HepG2 (cell line): ENCODE measurements around the gene LZTR1. TPM values are rescaled to one million over a fixed set of nuclear protein-coding genes. Genes with fewer than 3 reads are reported as not detected.

Experiments used
- ARNT ChIP-seq: fragments of 450-650 bp; IDR thresholded peaks from 2 replicates; pipeline ENCODE4 v1.6.1; 2017
- CBFB ChIP-seq: sonication (generic); formaldehyde crosslinking; IDR thresholded peaks from 2 replicates; pipeline ENCODE4 v1.4.0; 2020; ENCODE audit warnings: missing genetic modification reagents
- CHCHD3 ChIP-seq: sonication (generic); formaldehyde crosslinking; IDR thresholded peaks from 2 replicates; pipeline ENCODE4 v1.8.0; 2022; ENCODE audit warnings: mild to moderate bottlenecking, missing genetic modification reagents, moderate library complexity
- FIP1L1 ChIP-seq: fragments of 200-400 bp; formaldehyde crosslinking; IDR thresholded peaks from 2 replicates; pipeline ENCODE4 v1.6.1; 2018; ENCODE audit warnings: low read depth, mild to moderate bottlenecking, low read length, moderate library complexity, borderline replicate concordance; ENCODE audit not compliant: insufficient read depth
- ISX ChIP-seq: sonication (generic); formaldehyde crosslinking; conservative IDR thresholded peaks from 2 replicates; pipeline ENCODE4 v1.5.0; 2020; ENCODE audit warnings: missing genetic modification reagents
- KLF9 ChIP-seq: IDR thresholded peaks from 2 replicates; pipeline ENCODE4 v1.6.1; 2016; ENCODE audit warnings: low read depth
- NFKB2 ChIP-seq: sonication (generic); formaldehyde crosslinking; IDR thresholded peaks from 2 replicates; pipeline ENCODE4 v1.4.0; 2020; ENCODE audit warnings: missing genetic modification reagents, borderline replicate concordance
- RFXANK ChIP-seq: IDR thresholded peaks from 2 replicates; pipeline ENCODE4 v1.6.1; 2016
- ZBTB21 ChIP-seq: sonication (generic); formaldehyde crosslinking; IDR thresholded peaks from 2 replicates; pipeline ENCODE4 v1.4.0; 2020; ENCODE audit warnings: missing genetic modification reagents
- ZNF20 ChIP-seq: sonication (generic); formaldehyde crosslinking; IDR thresholded peaks from 2 replicates; pipeline ENCODE4 v1.4.0; 2020; ENCODE audit warnings: mild to moderate bottlenecking, moderate library complexity, missing genetic modification reagents
- ZNF205 ChIP-seq: IDR thresholded peaks from 2 replicates; pipeline ENCODE4 v1.6.1; 2018; ENCODE audit warnings: missing biosample characterization, missing genetic modification reagents
- ZNF235 ChIP-seq: sonication (generic); formaldehyde crosslinking; IDR thresholded peaks from 2 replicates; pipeline ENCODE4 v1.8.1; 2023; ENCODE audit warnings: mild to moderate bottlenecking, missing genetic modification reagents, borderline replicate concordance
- ZNF556 ChIP-seq: sonication (generic); formaldehyde crosslinking; IDR thresholded peaks from 2 replicates; pipeline ENCODE4 v1.4.0; 2020; ENCODE audit warnings: mild to moderate bottlenecking, missing genetic modification reagents, borderline replicate concordance
- ZNF564 ChIP-seq: sonication (generic); formaldehyde crosslinking; IDR thresholded peaks from 2 replicates; pipeline ENCODE4 v1.8.1; 2023; ENCODE audit warnings: mild to moderate bottlenecking, missing genetic modification reagents
- ZNF792 ChIP-seq: IDR thresholded peaks from 2 replicates; pipeline ENCODE4 v1.6.1; 2016
- polyA plus RNA-seq, 8 experiments: library from polyadenylated mRNA; depleted of rRNA in 3 of 8; stranded (reverse) in 7 of 8; unstranded in 1 of 8; fragments of >200 nt; fragmentation: Illumina TruSeq in 4 of 8; extraction: Trizol in 4 of 8; gene quantifications; 2 replicates each; pipeline versions ENCODE4 v1.2.1 to v1.2.3, GENCODE V29; 2011 to 2016; ENCODE audit warnings: low read depth in 4 of 8, missing spikeins in 1 of 8, mixed read lengths in 1 of 8; ENCODE audit not compliant: insufficient read depth in 1 of 8
- total RNA-seq, 5 experiments: library from RNA; depleted of rRNA; stranded (reverse); fragments of >200 nt; fragmentation: Illumina TruSeq; extraction: Trizol; gene quantifications; 2 replicates each; pipeline ENCODE4 v1.2.3, GENCODE V29; 2016; ENCODE audit warnings: low read depth in 1 of 5
- TF ChIP-seq, protein P1 (sequence below): IDR thresholded peaks from 2 replicates; pipeline ENCODE4 v1.6.1; 2016; ENCODE audit warnings: mild to moderate bottlenecking, missing biosample characterization, missing genetic modification reagents
- TF ChIP-seq, protein P2 (sequence below): sonication (generic); formaldehyde crosslinking; IDR thresholded peaks from 2 replicates; pipeline ENCODE4 v1.4.0; 2020; ENCODE audit warnings: missing genetic modification reagents, mild to moderate bottlenecking, borderline replicate concordance
- TF ChIP-seq, protein P3 (sequence below): sonication (generic); formaldehyde crosslinking; IDR thresholded peaks from 2 replicates; pipeline ENCODE4 v1.4.0; 2020; ENCODE audit warnings: missing genetic modification reagents, borderline replicate concordance
- TF ChIP-seq, protein P4 (sequence below): sonication (generic); formaldehyde crosslinking; IDR thresholded peaks from 2 replicates; pipeline ENCODE4 v1.5.1; 2020; ENCODE audit warnings: missing genetic modification reagents, mild to moderate bottlenecking, borderline replicate concordance
- TF ChIP-seq, protein P5 (sequence below): sonication (generic); formaldehyde crosslinking; IDR thresholded peaks from 2 replicates; pipeline ENCODE4 v1.4.0; 2020; ENCODE audit warnings: missing genetic modification reagents

LZTR1 gene
- total and polyA plus RNA-seq, 2 of the 13 experiments (the other 11 are each of a cell fraction or from before 2014, with no cell fraction given) = 21.8 to 22.4 TPM

DNA sequence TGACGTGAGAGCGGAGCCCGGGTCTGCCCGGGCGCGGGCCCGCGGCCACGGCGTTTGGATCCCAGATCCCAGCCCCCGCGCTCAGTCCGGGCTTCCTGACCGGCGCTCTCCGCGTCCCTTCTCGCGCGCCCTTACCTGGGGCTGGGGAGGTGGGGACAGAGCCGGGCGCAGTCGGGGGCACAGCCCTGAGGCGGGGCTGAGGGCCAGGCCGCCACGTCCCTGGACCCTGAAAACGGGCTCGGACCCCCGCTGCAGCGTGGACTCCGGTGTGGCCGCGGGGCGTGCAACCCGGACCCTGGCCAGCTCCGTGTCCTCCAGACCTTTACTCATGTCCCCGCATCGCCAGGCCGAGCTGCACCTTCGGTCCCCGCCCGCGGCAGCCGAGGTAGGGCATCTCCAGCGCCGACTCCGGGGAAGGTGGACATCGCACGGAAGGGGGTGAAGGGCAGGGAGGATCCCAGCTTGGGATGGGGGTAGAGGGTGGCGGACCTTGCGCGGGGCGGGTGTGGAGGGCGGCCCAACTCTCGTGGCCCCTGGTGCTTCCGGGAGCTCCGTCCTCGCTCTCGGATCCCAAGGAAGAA, 24.9 kb upstream of the LZTR1 start (continued):
- TF ChIP-seq, protein P1, sequence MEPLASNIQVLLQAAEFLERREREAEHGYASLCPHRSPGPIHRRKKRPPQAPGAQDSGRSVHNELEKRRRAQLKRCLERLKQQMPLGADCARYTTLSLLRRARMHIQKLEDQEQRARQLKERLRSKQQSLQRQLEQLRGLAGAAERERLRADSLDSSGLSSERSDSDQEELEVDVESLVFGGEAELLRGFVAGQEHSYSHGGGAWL (CRISPR knock-in tag) = peak; percentile 19; the same call in 1 of the 2 replicates
- no peak for TF ChIP-seq NFKB2 (CRISPR knock-in tag)
- no peak for TF ChIP-seq FIP1L1
- TF ChIP-seq, protein P2, sequence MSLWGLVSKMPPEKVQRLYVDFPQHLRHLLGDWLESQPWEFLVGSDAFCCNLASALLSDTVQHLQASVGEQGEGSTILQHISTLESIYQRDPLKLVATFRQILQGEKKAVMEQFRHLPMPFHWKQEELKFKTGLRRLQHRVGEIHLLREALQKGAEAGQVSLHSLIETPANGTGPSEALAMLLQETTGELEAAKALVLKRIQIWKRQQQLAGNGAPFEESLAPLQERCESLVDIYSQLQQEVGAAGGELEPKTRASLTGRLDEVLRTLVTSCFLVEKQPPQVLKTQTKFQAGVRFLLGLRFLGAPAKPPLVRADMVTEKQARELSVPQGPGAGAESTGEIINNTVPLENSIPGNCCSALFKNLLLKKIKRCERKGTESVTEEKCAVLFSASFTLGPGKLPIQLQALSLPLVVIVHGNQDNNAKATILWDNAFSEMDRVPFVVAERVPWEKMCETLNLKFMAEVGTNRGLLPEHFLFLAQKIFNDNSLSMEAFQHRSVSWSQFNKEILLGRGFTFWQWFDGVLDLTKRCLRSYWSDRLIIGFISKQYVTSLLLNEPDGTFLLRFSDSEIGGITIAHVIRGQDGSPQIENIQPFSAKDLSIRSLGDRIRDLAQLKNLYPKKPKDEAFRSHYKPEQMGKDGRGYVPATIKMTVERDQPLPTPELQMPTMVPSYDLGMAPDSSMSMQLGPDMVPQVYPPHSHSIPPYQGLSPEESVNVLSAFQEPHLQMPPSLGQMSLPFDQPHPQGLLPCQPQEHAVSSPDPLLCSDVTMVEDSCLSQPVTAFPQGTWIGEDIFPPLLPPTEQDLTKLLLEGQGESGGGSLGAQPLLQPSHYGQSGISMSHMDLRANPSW (CRISPR knock-in tag) = no peak
- TF ChIP-seq ARNT = no peak
- TF ChIP-seq, protein P3, sequence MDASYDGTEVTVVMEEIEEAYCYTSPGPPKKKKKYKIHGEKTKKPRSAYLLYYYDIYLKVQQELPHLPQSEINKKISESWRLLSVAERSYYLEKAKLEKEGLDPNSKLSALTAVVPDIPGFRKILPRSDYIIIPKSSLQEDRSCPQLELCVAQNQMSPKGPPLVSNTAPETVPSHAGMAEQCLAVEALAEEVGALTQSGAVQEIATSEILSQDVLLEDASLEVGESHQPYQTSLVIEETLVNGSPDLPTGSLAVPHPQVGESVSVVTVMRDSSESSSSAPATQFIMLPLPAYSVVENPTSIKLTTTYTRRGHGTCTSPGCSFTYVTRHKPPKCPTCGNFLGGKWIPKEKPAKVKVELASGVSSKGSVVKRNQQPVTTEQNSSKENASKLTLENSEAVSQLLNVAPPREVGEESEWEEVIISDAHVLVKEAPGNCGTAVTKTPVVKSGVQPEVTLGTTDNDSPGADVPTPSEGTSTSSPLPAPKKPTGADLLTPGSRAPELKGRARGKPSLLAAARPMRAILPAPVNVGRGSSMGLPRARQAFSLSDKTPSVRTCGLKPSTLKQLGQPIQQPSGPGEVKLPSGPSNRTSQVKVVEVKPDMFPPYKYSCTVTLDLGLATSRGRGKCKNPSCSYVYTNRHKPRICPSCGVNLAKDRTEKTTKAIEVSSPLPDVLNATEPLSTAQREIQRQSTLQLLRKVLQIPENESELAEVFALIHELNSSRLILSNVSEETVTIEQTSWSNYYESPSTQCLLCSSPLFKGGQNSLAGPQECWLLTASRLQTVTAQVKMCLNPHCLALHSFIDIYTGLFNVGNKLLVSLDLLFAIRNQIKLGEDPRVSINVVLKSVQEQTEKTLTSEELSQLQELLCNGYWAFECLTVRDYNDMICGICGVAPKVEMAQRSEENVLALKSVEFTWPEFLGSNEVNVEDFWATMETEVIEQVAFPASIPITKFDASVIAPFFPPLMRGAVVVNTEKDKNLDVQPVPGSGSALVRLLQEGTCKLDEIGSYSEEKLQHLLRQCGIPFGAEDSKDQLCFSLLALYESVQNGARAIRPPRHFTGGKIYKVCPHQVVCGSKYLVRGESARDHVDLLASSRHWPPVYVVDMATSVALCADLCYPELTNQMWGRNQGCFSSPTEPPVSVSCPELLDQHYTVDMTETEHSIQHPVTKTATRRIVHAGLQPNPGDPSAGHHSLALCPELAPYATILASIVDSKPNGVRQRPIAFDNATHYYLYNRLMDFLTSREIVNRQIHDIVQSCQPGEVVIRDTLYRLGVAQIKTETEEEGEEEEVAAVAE = 0 out of 2 replicates have a peak, but pooled peaks have one; percentile 5
- no peak for TF ChIP-seq ZNF792 (CRISPR knock-in tag)
- TF ChIP-seq ZNF205 (CRISPR knock-in tag) = peak; percentile 16; the same call in 1 of the 2 replicates
- no peak for TF ChIP-seq ZNF235 (CRISPR knock-in tag)
- TF ChIP-seq, protein P4, sequence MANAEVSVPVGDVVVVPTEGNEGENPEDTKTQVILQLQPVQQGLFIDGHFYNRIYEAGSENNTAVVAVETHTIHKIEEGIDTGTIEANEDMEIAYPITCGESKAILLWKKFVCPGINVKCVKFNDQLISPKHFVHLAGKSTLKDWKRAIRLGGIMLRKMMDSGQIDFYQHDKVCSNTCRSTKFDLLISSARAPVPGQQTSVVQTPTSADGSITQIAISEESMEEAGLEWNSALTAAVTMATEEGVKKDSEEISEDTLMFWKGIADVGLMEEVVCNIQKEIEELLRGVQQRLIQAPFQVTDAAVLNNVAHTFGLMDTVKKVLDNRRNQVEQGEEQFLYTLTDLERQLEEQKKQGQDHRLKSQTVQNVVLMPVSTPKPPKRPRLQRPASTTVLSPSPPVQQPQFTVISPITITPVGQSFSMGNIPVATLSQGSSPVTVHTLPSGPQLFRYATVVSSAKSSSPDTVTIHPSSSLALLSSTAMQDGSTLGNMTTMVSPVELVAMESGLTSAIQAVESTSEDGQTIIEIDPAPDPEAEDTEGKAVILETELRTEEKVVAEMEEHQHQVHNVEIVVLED (CRISPR knock-in tag) = no peak
- no peak for TF ChIP-seq RFXANK (CRISPR knock-in tag)
- no peak for TF ChIP-seq ZNF20 (CRISPR knock-in tag)
- TF ChIP-seq ISX = no peak
- TF ChIP-seq, protein P5, sequence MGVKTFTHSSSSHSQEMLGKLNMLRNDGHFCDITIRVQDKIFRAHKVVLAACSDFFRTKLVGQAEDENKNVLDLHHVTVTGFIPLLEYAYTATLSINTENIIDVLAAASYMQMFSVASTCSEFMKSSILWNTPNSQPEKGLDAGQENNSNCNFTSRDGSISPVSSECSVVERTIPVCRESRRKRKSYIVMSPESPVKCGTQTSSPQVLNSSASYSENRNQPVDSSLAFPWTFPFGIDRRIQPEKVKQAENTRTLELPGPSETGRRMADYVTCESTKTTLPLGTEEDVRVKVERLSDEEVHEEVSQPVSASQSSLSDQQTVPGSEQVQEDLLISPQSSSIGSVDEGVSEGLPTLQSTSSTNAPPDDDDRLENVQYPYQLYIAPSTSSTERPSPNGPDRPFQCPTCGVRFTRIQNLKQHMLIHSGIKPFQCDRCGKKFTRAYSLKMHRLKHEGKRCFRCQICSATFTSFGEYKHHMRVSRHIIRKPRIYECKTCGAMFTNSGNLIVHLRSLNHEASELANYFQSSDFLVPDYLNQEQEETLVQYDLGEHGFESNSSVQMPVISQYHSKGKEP (CRISPR knock-in tag) = no peak
- 0 out of 2 replicates have a peak, but pooled peaks have one; percentile 25 for TF ChIP-seq CBFB (CRISPR knock-in tag)
- TF ChIP-seq ZBTB21 = no peak
- peak; percentile 73; the same call in 1 of the 2 replicates for TF ChIP-seq CHCHD3
- TF ChIP-seq ZNF564 (CRISPR knock-in tag) = no peak
- TF ChIP-seq KLF9 (CRISPR knock-in tag) = no peak
- no peak for TF ChIP-seq ZNF556 (CRISPR knock-in tag)
